Renal pelvis (tissue), 4 donors: ENCODE data around the gene ZNF526. TPM values are rescaled to one million over a fixed set of nuclear protein-coding genes. Genes with fewer than 3 reads are reported as not detected.

Source experiments
- DNase-seq: peaks from one replicate; pipeline ENCODE4 v3.0.0-alpha.2; 2013
- polyA plus RNA-seq, 3 donors: library from polyadenylated mRNA; unstranded; fragments of 120-200 nt; gene quantifications; one replicate each; pipeline ENCODE4 v1.2.1, GENCODE V29; 2013; ENCODE audit not compliant: insufficient read length in 3 of 3

The ZNF526 gene
- polyA plus RNA-seq, 3 donors = 9.2 to 10.2 (median 9.3) TPM

DNA sequence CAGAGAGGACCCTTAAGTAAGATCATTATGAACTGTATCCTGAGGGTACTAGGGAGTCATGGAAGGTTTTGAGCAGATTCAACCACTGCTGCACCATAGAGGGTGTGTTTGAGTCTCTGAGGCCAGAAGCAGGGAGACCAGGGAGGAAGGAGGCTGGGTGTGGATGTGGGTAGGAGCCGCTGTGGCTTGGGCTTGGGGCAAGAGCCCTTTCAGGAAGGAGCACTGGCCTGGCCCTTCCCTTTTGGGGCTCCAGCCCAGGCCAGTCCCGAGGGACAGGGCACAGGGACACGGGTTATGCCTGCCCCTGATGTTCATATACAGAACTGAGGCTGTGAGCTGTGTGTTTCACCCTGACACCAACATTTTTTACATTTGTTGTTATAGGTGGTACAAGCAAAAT lies 56.2 kb downstream of the ZNF526 start:
- DNase-seq = no peak

DNA sequence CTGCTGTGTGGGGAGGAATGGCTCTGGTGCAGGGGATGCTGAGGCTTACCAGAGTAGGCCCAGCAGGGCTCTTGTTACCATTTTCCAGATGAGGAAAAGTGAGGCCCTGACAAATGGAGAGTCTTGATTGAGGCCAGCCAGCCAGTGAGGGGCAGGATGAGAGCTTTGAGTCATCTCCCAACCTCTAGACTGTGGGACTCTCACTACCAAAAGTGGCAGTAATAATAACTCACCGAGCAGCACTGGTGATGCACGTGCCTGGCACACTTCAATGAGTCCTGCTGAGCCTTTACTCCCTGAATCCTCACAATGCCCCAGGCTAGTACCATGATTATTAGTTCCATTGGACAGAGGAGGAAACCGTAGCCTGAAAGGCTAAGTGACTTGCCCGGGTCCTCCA lies 56.7 kb downstream of the ZNF526 start:
- no peak for DNase-seq

Other genes with a start within 250 kb of the ZNF526 start
- gene ATP1A3, start 226.1 kb upstream of the ZNF526 start, polyA plus RNA-seq = 1 to 10 TPM in 1 of 3 donors, under 1 TPM in 2; 0.10 to 1.4 (median 0.65) TPM
- gene GRIK5, start 150.1 kb upstream of the ZNF526 start, polyA plus RNA-seq = 10 to 100 TPM; 24.1 to 30.6 (median 30.5) TPM
- 10 to 100 TPM; 16.2 to 21.0 (median 20.6) TPM for gene ZNF574, start 144.1 kb upstream of the ZNF526 start, polyA plus RNA-seq
- 1 to 10 TPM in 2 of 3 donors, under 1 TPM in 1; 0.58 to 1.2 (median 1.2) TPM for gene POU2F2, start 87.9 kb upstream of the ZNF526 start, polyA plus RNA-seq
- 10 to 100 TPM; 27.9 to 32.9 (median 30.4) TPM for gene DEDD2, start 2.6 kb upstream of the ZNF526 start, polyA plus RNA-seq
- 10 to 100 TPM; 70.3 to 85.9 (median 84.1) TPM for gene GSK3A, start 22.3 kb downstream of the ZNF526 start, polyA plus RNA-seq
- gene ERF, start 34.8 kb downstream of the ZNF526 start, polyA plus RNA-seq = 10 to 100 TPM; 74.2 to 96.3 (median 86.2) TPM
- gene CIC, start 48.9 kb downstream of the ZNF526 start, polyA plus RNA-seq = 10 to 100 TPM; 59.3 to 72.5 (median 68.2) TPM
- 1 to 10 TPM; 1.9 to 2.9 (median 2.2) TPM for gene PRR19, start 81.8 kb downstream of the ZNF526 start, polyA plus RNA-seq
- 100 to 1,000 TPM in 1 of 3 donors, 10 to 100 TPM in 2; 79.4 to 107 (median 98.2) TPM for gene PAFAH1B3, start 82.3 kb downstream of the ZNF526 start, polyA plus RNA-seq
- 1 to 10 TPM in 2 of 3 donors, under 1 TPM in 1; 0.67 to 1.5 (median 1.1) TPM for gene TMEM145, start 93.0 kb downstream of the ZNF526 start, polyA plus RNA-seq
- gene MEGF8, start 105.3 kb downstream of the ZNF526 start, polyA plus RNA-seq = 10 to 100 TPM; 43.0 to 45.6 (median 43.8) TPM
- 1 to 10 TPM in 2 of 3 donors, under 1 TPM in 1; 0.59 to 2.1 (median 2.0) TPM for gene CNFN, start 170.0 kb downstream of the ZNF526 start, polyA plus RNA-seq
- gene LIPE, start 207.1 kb downstream of the ZNF526 start, polyA plus RNA-seq = 10 to 100 TPM; 12.3 to 15.0 (median 13.5) TPM
- gene CXCL17, start 222.6 kb downstream of the ZNF526 start, polyA plus RNA-seq = under 1 TPM in 2 of 3 donors, not detected in 1; 0.11 to 0.22 TPM